OCI-LY7 (cell line): Measurements from ENCODE around the gene RAB8B. TPM values are rescaled to one million over a fixed set of nuclear protein-coding genes. Genes with fewer than 3 reads are reported as not detected.
"Not testable (repeated sequence)": the region's sequence is repeated elsewhere in the genome, so short reads cannot be mapped to it uniquely, and the experiment has no call there.

Source experiments
- BruUV-seq: library from RNA; stranded (reverse); fragments of 400-500 nt; replicated peaks from 2 replicates; lab custom pipeline; 2021; lab: Mats Ljungman, UMichigan
- CTCF ChIA-PET: fragments of 300-600 bp; sonication (Branson Sonifier 250); formaldehyde crosslinking; loops from one replicate; lab custom pipeline; 2022; ENCODE audit warnings: antibody characterized with exemption; ENCODE audit not compliant: unreplicated experiment; lab: Charles Lee
- POLR2A ChIA-PET: fragments of 300-600 bp; sonication (Branson Sonifier 250); formaldehyde crosslinking; loops from one replicate; lab custom pipeline; 2022; ENCODE audit warnings: antibody characterized with exemption; lab: Charles Lee
- DNase-seq: peaks from one replicate; pipeline ENCODE4 v3.0.0-alpha.2; 2015; ENCODE audit warnings: low spot score
- H2AFZ ChIP-seq: fragments of 200-600 bp; sonication (generic), shearing (Covaris generic); 2 replicates; pipeline ENCODE4 v1.6.1; 2014; ENCODE audit warnings: mild to moderate bottlenecking, antibody characterized with exemption, low read length, moderate library complexity
- H3K27ac ChIP-seq: fragments of 200-600 bp; sonication (generic); 2 replicates; pipeline ENCODE4 v1.5.1; 2014; ENCODE audit warnings: mixed run types, low read depth, mild to moderate bottlenecking, moderate library complexity, low read length, inconsistent platforms; ENCODE audit not compliant: poor library complexity, severe bottlenecking
- H3K36me3 ChIP-seq: fragments of 200-600 bp; sonication (generic); 2 replicates; pipeline ENCODE4 v1.6.1; 2014; ENCODE audit warnings: mild to moderate bottlenecking, antibody characterized with exemption, low read length, moderate library complexity, mixed read lengths; ENCODE audit not compliant: insufficient read depth
- H3K4me1 ChIP-seq: fragments of 200-600 bp; sonication (generic); 2 replicates; pipeline ENCODE4 v1.5.1; 2014; ENCODE audit warnings: mild to moderate bottlenecking, low read length; ENCODE audit not compliant: insufficient read depth, poor library complexity, severe bottlenecking
- H3K4me2 ChIP-seq: fragments of 200-600 bp; sonication (generic); 2 replicates; pipeline ENCODE4 v1.6.1; 2014; ENCODE audit warnings: mild to moderate bottlenecking, low read length
- H3K4me3 ChIP-seq: fragments of 200-600 bp; sonication (generic); 2 replicates; pipeline ENCODE4 v1.5.1; 2014; ENCODE audit warnings: mild to moderate bottlenecking, low read depth, low read length; ENCODE audit not compliant: poor library complexity, severe bottlenecking
- H3K79me2 ChIP-seq: fragments of 200-600 bp; sonication (generic); 2 replicates; pipeline ENCODE4 v1.6.1; 2016; ENCODE audit warnings: low read depth, mild to moderate bottlenecking, low read length, moderate library complexity, mixed read lengths; ENCODE audit not compliant: insufficient read depth
- H3K9me2 ChIP-seq: fragments of 200-600 bp; sonication (generic); 2 replicates; pipeline ENCODE4 v1.6.1; 2016; ENCODE audit warnings: mild to moderate bottlenecking, low read length, mixed read lengths; ENCODE audit not compliant: insufficient read depth
- H3K9me3 ChIP-seq: fragments of 200-600 bp; sonication (generic); 2 replicates; pipeline ENCODE4 v1.6.1; 2014; ENCODE audit warnings: mild to moderate bottlenecking, mixed run types, low read length, mixed read lengths
- H4K20me1 ChIP-seq: fragments of 200-600 bp; sonication (generic); 2 replicates; pipeline ENCODE4 v1.6.1; 2014; ENCODE audit warnings: mild to moderate bottlenecking, antibody characterized with exemption, low read length, moderate library complexity, mixed read lengths; ENCODE audit not compliant: insufficient read depth
- CTCF ChIP-seq: fragments of 200-600 bp; sonication (generic); conservative IDR thresholded peaks from 2 replicates; pipeline ENCODE4 v1.5.1; 2014; ENCODE audit warnings: mild to moderate bottlenecking, antibody characterized with exemption, low read length, moderate library complexity, mixed read lengths
- EZH2phosphoT487 ChIP-seq: fragments of 200-600 bp; sonication (generic); IDR thresholded peaks from 2 replicates; pipeline ENCODE4 v1.6.1; 2018; ENCODE audit warnings: low read depth, borderline replicate concordance, mild to moderate bottlenecking, mixed run types, antibody characterized with exemption, low read length, moderate library complexity, mixed read lengths
- intact Hi-C: fragments of 100-400 bp; cut with micrococcal nuclease; formaldehyde crosslinking; loops from one replicate; pipeline ENCODE4 v1.10.0; 2022; ENCODE audit not compliant: unreplicated experiment
- total RNA-seq, 2 experiments: library from RNA; depleted of rRNA in 1 of 2; stranded (reverse); fragments of >200 nt in 1 of 2; shearing (Covaris generic) in 1 of 2; gene quantifications; 2 replicates each; pipeline ENCODE4 v1.2.3, GENCODE V29; 2014 to 2022

The RAB8B gene
- total RNA-seq, 2 experiments from 2014 or later, result 4.9 to 18.6 TPM

- H4K20me1 ChIP-seq, result no peaks in the 10 kb centered on the region
- H3K36me3 ChIP-seq, result no peaks in the 10 kb centered on the region; the same call in 1 of the 2 replicates
- H3K4me2 ChIP-seq, result 0 out of 2 replicates have a peak overlapping the region, but pooled peaks have one; percentile 0
- BruUV-seq, result no TSS peak
- DNase-seq, result no peak
- intact Hi-C loops, result no loop called here
- H2AFZ ChIP-seq, result no peak overlapping the region
- H3K79me2 ChIP-seq, result no peaks in the 10 kb centered on the region; the same call in 1 of the 2 replicates
- ChIA-PET CTCF (no interaction called here), POLR2A (interaction anchor here (0.7 to 3.1 kb wide), 6 partner anchors 14 to 1551 kb away, joined by 3 to 13 read pairs (median 4); no protein-coding TSS in a partner anchor)
- H3K4me3 ChIP-seq, result no peak overlapping the region
- H3K4me1 ChIP-seq, result peaks cover 21% of the 10 kb centered on the region
- H3K9me3 ChIP-seq, result no peaks in the 10 kb centered on the region; the same call in 1 of the 2 replicates
- no peak overlapping the region for H3K27ac ChIP-seq
- no peak for TF ChIP-seq EZH2phosphoT487
- TF ChIP-seq CTCF, result no peak
- no peaks in the 10 kb centered on the region for H3K9me2 ChIP-seq
Measured at GRCh38 chr15:63233667-63234423, 44.4 kb downstream of the RAB8B start.

- DNase-seq, result no peak
- Histone ChIP-seq H3K36me3 (no peaks in the 10 kb centered on the region; the same call in 1 of the 2 replicates), H2AFZ (no peak overlapping the region), H3K27ac (no peak overlapping the region), H3K4me2 (no peak overlapping the region), H3K4me1 (peaks cover 21% of the 10 kb centered on the region), H3K9me3 (no peaks in the 10 kb centered on the region; the same call in 1 of the 2 replicates), H3K79me2 (no peaks in the 10 kb centered on the region; the same call in 1 of the 2 replicates), H3K9me2 (no peaks in the 10 kb centered on the region), H4K20me1 (no peaks in the 10 kb centered on the region), H3K4me3 (no peak overlapping the region)
- POLR2A ChIA-PET, result no interaction called here
- intact Hi-C loops, result no loop called here
- TF ChIP-seq CTCF, result no peak
- no peak for TF ChIP-seq EZH2phosphoT487
- BruUV-seq, result no TSS peak
- CTCF ChIA-PET, result no interaction called here
Measured at GRCh38 chr15:63234451-63234870, 45.1 kb downstream of the RAB8B start.

- no TSS peak for BruUV-seq
- H3K9me3 ChIP-seq, result no peaks in the 10 kb centered on the region; the same call in 1 of the 2 replicates
- H3K4me3 ChIP-seq, result no peak overlapping the region
- POLR2A ChIA-PET, result no interaction called here
- no peak overlapping the region for H3K27ac ChIP-seq
- no peak overlapping the region for H2AFZ ChIP-seq
- intact Hi-C loops, result no loop called here
- no peaks in the 10 kb centered on the region for H4K20me1 ChIP-seq
- CTCF ChIA-PET, result no interaction called here
- no peak for DNase-seq
- no peak for TF ChIP-seq EZH2phosphoT487
- no peak for TF ChIP-seq CTCF
- no peaks in the 10 kb centered on the region; the same call in 1 of the 2 replicates for H3K79me2 ChIP-seq
- peaks cover 21% of the 10 kb centered on the region for H3K4me1 ChIP-seq
- no peaks in the 10 kb centered on the region for H3K9me2 ChIP-seq
- H3K4me2 ChIP-seq, result no peak overlapping the region
- H3K36me3 ChIP-seq, result no peaks in the 10 kb centered on the region; the same call in 1 of the 2 replicates
Measured at GRCh38 chr15:63236272-63236671, 46.9 kb downstream of the RAB8B start.

GRCh38 chr15:63237086-63237485 lies 47.7 kb downstream of the RAB8B start:
- CTCF ChIA-PET, H3K9me3 ChIP-seq, H4K20me1 ChIP-seq, DNase-seq, H3K36me3 ChIP-seq, H2AFZ ChIP-seq, BruUV-seq, H3K9me2 ChIP-seq, intact Hi-C loops, H3K27ac ChIP-seq, H3K79me2 ChIP-seq, H3K4me3 ChIP-seq, H3K4me2 ChIP-seq: not testable (repeated sequence)
- H3K4me1 ChIP-seq, result peaks cover 13% of the 10 kb centered on the region
- POLR2A ChIA-PET, result interaction anchor here (0.7 kb wide), 1 partner anchor 45 kb away, joined by 3 read pairs; no protein-coding TSS in a partner anchor
